Colon (tissue), 2 donors: ENCODE results near the gene ZFP2.
"Not testable (repeated sequence)": the region's sequence is repeated elsewhere in the genome, so short reads cannot be mapped to it uniquely, and the experiment has no call there.

Experiments used
- FAIRE-seq: peaks from 2 replicates; lab custom pipeline; 2012; peaks lifted over from hg19 to GRCh38; lab: Jason Lieb, UNC
- donor health status: control.
- donor health status: control.

ZFP2 gene

DNA sequence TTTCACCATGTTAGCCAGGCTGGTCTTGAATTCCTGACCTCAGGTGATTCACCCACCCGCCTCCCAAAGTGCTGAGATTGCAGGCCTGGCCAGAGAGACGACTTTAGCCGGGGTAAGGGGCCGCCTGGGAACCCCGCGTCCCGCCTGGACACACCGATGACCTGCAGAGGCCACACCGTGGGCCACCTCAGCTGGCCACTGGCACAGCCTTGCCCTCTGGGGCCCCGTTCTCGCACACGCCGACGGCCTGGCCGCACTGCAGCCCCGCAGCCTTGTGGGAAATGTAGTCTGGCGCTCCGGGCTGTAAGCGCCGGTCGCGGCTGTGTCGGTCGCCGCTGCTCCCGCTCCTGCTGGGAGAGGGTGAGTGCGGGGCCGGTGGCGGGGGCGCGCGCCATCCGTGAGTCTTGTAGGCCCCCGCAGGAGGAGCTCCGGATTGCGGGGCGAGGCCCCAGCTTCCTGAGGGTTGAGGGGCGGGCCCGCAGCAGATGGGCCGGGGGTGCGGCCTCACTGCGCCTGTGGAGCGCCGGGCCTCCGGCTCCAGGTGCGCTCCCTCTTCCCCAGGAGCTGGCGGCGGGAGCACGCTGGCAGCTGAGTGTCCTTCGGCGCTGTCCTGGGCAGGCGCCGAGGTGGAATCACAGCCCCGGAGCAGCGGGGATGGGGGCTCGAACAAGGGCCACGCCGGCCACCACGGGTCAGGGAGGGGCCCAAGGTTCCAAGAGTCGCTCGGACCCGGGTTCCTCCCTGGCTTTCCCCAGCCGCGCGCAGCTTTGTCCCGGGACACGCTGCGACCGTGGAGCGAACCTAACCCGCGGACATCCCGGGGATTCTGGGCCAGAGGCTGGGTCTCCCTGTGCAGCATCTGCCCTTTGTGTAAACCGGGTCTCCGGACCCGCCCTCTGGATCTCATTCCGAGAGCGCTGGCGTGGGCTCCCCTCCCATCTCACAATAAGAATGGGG lies at the start of gene ZFP2:
Gene ZFP2 (plus strand): TSS at position 299 of the 957 bp plus-strand sequence. CDS start 35,401 bp downstream, outside the sequence.
- no peak for FAIRE-seq

DNA sequence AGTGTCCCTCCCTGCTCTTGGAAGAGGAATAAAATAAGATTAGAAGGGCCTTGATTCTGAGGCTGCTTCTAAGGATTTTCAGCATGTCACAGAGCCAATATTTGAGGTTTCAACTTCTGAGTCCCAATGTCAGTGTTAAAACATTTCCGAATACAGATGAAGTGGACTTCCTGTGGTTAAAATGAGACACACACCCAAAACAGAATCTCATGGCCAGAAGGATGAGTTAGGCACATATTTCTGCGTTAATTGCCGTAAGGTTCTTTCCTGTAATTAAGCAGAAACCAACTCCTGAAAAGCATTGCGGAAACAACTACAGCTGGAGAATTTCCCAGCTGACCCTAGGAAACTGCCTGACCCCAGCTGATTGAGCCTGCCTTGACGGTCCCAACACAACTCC lies 46.4 kb upstream of the ZFP2 start:
- no peak for FAIRE-seq

DNA sequence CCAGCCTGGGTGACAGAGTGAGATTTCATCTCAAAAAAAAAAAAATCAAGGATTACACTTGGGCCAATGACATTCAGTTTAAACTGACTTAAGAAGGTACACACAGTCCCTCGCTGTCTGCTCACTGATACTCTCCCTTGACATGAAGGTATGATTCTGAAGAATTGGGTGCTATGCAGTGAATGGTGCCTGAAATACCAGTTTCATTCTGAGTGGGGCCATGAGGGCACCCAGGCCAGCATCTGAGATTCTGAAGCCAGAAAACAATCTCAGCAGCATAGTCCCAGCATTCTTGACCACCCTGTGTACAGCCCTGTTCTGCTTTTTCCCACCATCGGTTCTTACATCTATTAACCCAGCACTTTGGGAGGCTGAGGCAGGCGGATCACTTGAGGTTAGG lies 43.8 kb upstream of the ZFP2 start:
- FAIRE-seq = no peak

DNA sequence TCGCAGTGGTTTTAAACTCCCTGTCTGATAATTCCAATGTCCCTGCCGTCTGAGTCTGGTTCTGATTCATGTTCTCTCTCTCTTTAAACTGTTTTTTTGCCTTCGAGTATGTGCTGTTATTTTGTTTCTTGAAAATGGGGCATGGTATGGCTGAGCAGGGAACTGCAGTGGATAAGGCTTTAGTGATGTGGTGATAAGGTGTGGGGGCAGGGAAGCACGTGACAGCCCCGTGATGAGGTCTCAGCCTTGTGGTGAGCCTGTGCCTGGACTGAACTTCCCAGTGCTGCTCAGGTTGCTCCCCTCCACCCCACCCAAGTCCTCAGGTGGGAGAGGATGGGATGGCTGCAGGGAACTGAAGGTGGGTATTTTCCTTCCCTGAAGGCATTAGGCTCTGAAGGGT lies 41.4 kb upstream of the ZFP2 start:
- FAIRE-seq = no peak

DNA sequence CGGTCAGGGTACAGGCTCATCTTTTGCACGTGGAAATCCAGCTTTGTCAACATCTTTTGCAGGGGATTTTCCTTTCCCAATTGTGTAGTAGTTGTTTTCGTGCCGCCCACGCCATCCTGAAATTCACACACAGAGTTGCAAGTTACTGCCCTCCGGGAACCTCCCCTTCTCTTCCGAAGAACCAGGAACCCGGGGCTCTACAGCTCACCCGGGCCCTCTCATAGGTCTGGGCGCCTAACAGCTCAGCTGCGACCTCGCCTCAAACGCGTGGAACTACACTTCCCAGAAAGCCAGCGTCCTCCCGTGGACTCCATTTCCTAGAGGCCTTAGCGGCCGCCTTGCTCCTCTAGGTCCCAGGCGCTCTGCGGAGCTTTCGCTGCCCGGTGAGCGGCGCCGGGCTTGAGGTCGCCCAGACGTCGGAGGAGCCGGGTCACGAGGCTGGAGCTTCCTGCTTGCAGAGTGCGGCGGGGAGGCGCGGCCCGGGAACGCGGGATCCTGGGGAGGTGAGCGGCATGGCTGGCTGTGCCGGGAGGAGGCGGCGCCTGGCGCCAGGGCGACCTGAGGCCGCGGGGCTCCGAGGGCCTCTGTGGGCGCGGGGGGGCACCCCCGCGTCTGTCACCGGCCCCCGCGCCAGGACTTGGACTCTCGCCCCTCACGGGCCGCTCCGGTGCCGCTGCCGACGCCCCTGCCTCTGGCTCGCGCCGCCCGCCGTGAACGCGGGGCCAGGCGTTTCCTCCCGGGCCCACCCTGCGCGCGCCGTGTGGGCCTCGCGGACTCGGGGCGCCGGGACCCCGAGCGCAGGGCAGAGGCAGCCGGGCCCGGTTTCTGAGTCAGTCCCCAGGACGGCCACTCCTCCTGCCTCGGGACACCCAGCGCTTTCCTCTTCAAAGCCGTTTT lies 35.8 kb upstream of the ZFP2 start, which contains the start of gene ZNF354B:
Gene ZNF354B (plus strand): TSS at position 329 of the 897 bp plus-strand sequence. CDS start 1,095 bp downstream, outside the sequence.
- FAIRE-seq = no peak

DNA sequence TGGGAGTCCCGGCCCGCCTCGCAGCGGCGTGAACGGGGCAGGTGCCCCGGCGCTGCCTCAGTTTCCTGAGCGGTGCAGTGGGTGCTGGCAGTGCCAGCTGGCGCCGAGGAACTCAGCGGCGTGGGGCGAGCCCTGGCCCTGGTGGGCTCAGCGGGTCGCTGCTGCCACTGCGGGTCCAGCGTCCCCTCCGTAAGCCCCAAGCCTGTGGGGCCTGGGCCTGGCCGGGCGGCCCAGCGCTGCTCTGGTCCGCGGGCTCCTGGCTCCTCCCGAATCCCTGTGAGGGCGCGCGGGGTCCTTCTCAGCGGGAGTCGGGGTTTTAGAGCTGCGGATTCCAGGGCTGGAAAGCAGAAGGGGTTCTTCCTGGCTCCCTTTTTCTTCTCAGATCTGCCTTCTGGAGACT lies 35.1 kb upstream of the ZFP2 start:
- FAIRE-seq = not testable (repeated sequence)

DNA sequence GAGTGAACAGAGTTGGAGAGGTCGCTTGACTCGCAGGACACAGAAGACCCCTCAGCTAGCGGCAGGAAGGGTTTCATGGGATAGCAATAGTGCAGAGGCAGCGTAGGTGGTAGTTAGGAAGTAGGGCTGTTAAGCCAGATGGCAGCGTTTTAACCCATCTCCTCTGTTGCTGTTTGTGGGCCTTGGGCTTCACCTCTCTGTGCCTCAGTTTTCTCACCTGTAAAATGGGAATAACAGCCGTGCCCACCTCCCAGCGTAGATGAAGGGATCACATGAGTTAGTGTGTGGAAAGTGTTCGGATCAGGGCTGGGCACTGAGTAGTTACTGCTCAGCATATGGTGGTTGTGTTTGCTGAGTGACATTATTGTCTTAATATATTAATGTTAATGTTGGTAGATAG lies 34.1 kb upstream of the ZFP2 start:
- no peak for FAIRE-seq

DNA sequence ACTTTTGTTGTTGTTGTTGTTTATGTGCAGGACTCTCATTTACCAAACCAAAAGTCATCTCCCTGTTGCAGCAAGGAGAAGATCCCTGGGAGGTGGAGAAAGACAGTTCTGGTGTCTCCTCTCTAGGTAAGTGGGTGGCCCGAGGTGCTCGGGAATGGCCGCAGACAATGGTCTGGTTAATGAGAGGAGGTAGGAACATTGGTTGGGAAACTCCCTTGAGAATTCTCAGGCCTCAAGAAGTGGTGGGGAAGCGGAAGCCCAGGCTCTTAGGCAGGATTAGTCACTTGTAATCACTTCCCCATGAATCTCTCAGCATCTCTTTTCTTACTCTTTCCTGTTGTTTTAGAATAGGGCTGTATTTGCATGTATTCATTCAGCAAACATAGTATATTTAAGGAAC lies 28.8 kb upstream of the ZFP2 start:
- no peak for FAIRE-seq

DNA sequence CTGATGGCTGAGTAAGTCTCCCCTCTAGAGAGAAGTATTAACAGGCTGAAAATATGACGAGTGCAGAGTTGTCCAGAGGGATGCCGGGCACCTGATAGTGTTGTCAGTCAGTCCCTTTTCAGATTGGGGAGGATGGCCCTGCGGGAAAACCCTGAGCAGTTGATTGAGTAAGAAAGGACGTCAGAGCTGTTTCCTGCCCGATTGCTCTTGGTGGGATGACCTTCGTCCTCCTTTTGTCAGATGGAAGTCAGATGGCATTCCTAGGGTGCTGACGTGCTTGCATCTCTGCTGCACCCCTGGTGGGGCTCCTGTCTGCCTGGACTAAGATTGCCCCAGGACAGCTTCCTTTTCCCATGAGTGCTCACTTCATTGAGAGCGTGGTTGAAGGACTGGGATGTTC lies 26.1 kb upstream of the ZFP2 start:
- no peak for FAIRE-seq

DNA sequence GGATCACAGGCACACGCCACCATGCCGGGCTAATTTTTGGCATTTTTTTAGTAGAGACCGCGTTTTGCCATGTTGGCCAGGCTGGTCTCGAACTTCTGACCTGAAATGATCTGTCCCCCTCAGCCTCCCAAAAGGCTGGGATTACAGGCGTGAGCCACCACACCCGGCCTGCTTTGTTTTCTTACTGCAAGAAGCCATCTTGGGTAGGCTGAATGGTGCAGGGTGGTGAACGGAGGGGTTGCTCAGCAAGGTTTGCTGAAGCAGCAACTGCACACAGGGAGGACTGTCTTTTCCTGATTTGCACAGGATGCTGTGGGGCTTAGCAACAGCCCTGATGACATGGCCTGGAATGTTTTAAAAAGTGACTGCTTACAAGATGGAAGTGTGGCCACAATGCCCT lies 25.3 kb upstream of the ZFP2 start:
- FAIRE-seq = no peak

DNA sequence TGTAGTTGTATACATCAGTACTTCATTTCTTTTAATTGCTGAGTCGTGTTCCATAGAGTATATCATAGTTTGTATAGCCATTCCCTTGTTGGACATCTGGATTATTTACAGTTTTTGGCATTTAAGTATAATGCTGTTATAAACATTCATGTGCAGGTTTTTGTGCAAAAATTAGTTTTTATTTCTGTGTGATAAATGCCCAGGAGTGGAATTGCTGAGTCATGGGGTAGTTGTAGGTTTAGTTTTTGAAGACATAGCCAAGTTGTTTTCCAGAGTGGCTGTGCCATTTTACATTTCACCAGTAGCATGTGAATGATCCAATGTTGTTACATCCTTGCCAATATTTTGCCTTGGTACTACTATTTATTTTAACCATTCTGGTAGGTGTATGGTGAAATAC lies 23.4 kb upstream of the ZFP2 start:
- no peak for FAIRE-seq

DNA sequence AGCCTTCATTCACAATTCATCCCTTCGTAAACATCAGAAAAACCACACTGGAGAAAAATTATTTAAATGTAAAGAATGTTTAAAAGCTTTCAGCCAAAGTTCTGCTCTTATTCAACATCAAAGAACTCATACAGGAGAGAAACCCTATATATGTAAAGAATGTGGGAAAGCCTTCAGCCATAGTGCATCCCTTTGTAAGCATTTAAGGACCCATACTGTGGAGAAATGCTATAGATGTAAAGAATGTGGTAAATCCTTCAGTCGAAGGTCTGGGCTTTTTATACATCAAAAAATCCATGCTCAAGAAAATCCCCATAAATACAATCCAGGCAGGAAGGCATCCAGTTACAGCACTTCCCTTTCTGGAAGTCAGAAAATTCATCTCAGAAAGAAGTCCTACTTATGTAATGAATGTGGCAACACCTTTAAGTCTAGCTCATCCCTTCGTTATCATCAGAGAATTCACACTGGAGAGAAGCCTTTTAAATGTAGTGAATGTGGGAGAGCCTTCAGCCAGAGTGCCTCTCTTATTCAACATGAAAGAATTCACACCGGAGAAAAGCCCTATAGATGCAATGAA lies 12.5 kb upstream of the ZFP2 start:
- FAIRE-seq = peak; percentile 24

DNA sequence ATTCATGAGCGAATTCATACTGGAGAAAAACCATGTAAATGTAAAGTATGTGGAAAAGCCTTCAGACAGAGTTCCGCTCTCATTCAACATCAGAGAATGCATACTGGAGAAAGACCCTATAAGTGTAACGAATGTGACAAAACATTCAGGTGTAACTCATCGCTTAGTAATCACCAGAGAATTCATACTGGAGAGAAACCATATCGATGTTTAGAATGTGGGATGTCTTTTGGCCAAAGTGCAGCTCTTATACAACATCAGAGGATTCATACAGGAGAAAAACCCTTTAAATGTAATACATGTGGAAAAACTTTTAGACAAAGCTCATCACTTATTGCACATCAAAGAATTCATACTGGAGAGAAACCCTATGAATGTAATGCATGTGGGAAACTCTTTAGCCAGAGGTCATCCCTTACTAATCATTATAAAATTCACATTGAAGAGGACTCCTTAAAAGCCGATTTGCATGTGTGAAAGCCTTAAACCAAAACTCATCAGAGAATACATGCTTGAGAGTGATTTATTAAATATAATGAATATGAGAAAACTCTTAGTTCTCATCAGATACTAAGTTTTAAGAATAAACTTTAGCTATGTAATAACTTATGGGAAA lies 11.8 kb upstream of the ZFP2 start:
- FAIRE-seq = no peak

DNA sequence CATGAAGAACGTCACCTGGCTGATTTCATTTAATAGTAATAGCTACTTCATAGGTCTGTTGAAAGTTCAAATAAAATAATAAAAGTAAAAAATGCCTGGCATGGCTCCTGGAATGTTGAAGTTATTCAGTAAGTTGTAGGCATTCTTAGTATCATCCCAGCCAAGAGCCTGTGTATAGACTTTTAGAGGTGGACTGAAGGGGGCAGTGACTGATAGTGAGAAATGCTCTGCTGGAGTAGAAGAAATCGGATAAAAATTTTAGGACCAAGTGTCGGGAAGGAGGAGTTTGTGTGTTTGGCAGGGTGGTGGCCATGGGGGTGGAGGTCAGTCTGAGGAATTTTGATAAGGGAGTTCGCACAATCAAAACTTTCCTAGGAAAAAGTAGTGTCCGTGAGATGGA lies 3.6 kb downstream of the ZFP2 start:
- FAIRE-seq = no peak

DNA sequence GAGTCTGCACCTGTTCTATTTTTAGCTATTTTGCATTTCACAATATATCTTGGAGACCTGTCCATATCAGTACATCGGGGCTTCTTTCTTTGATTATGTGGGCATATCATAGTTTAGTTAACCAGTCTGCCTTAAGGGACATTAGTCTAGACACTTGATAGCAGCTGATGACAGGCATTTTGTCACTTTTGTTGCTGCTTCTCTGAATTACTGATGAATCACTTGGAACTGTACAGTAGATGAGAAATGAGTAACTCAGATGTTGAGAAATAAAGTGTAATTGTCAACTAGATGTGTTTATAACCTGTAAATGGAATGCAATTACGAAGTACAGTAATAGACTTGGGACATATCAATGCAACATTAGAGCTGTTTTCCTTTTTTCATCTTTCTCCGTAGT lies 7.1 kb downstream of the ZFP2 start:
- no peak for FAIRE-seq

DNA sequence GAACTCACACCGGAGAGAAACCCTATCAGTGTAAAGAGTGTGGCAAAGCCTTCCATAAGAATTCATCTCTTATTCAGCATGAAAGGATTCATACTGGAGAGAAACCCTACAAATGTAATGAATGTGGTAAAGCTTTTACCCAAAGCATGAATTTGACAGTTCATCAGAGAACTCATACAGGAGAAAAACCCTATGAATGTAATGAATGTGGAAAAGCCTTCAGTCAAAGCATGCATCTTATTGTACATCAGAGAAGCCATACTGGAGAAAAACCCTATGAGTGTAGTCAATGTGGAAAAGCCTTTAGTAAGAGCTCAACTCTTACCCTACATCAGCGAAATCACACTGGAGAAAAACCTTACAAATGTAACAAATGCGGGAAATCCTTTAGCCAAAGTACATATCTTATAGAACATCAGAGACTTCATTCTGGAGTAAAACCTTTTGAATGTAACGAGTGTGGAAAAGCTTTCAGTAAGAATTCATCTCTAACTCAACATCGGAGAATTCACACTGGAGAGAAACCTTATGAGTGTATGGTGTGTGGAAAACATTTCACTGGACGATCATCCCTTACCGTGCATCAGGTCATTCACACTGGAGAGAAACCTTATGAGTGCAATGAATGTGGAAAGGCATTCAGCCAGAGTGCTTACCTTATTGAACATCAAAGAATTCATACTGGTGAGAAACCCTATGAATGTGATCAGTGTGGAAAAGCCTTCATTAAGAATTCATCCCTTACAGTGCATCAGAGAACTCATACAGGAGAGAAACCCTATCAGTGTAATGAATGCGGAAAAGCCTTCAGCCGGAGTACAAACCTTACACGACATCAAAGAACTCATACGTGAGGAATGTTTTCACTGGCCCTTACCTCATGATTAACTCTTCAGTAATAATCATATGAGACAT lies 36.4 kb downstream of the ZFP2 start:
- FAIRE-seq = no peak

DNA sequence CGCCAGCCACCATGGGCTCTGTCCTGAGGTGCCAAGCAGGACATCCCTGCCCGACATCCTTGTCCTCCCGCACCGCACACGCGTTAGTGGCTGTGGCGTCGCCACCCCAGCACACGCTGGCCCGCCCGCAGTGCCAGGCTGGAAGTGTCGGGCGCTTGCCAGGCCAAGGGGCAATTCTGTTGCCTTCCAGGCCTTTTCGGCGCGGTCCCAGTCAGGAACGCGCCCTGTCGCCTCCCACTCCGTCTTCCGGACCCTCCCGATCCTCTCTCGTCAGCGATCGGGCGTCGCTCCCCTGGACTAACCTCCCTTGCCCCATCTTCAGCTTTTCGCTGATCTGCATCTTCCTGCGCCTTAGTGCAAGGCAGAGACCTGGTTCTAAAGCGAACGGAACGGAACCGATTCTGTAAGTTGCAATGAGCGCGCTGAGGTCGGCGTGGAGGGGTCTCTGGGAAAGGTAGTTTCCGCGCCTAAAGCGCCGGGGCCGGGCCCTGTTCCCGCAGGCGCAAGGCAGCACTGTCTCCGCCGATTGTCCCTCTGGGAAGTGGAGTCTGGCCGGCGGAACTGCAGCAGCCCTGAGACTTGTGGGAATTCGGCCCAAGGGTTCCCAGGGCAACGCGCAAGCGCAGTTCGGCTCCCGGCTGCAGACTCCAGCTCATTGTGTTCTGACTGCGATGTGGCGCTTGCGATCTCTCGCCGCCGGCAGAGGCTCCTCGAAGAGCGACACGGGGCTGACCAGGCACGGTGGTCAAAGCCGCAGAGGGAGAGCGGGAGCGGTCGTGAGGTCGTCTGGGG lies 45.1 kb downstream of the ZFP2 start, which contains the start of gene ZNF454:
Gene ZNF454 (plus strand): TSS at position 630 of the 792 bp plus-strand sequence. CDS start 1,594 bp downstream, outside the sequence.
- FAIRE-seq = no peak

DNA sequence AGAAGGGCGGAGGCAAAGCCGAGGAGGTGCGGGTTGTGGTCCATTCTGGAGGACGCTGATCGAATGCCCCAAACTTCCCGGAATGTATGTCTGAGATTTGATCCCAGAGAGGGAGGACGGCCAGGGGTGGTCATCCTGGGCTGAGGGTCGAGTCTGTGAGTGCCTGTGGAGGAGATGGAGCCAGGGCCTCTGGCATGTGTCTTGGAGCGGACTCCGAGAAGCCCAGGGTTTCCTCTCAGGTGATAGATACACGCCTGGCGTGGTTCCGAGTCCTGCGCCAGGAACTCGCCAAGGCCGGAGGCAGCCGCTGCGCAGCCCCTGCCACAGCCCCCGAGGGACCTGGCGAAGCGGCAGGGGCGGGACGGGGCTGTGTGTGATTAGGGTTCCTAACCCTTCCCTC lies 45.6 kb downstream of the ZFP2 start:
- no peak for FAIRE-seq

DNA sequence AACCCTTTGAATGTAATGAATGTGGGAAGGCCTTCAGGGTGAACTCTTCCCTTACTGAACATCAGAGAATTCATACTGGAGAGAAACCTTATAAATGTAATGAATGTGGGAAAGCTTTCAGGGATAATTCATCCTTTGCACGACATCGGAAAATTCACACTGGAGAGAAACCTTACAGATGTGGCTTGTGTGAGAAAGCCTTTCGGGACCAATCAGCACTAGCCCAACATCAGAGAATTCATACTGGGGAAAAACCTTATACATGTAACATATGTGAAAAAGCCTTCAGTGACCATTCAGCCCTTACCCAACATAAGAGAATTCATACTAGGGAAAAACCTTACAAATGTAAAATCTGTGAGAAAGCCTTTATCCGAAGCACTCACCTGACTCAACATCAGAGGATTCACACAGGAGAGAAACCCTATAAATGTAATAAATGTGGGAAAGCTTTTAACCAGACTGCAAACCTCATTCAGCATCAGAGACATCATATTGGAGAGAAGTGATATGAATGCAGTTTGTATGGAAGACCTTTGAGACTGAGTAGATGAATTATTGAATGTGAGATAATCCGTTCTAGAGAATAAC lies 69.8 kb downstream of the ZFP2 start:
- no peak for FAIRE-seq

DNA sequence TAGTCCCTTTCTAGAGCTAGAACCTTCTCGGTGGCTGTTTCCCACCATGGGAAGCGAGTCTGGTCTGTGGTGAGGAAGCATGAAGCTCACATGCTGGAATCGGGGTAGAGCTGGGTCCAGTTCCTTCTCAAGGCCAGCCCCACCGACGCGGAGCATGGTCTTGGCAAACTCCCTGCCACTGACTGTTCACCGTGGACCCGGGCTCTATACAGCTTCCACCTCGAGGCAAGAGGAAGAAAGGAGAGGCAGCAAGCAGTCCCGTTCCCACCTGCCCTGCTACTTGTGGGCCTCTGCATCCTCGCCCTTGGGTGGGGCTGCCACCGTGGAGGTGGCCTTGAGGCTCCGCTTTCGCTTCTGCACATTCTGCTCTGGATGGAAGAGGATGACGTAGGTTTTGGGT lies 85.7 kb downstream of the ZFP2 start:
- no peak for FAIRE-seq
